H9 (cell line): ENCODE results near the gene PARP12. TPM values are rescaled to one million over a fixed set of nuclear protein-coding genes. Genes with fewer than 3 reads are reported as not detected.

Experiments
- DNase-seq: peaks from one replicate; pipeline ENCODE4 v3.0.0-alpha.2; 2017
- H2AFZ ChIP-seq: one replicate; pipeline ENCODE4 v1.6.1; 2013; ENCODE audit warnings: mild to moderate bottlenecking, low read length, control low read depth, moderate library complexity
- H2AK5ac ChIP-seq: 2 replicates; pipeline ENCODE4 v1.6.1; 2013; ENCODE audit warnings: low read length, control low read depth, mixed read lengths; ENCODE audit not compliant: insufficient read length
- H2BK120ac ChIP-seq: one replicate; pipeline ENCODE4 v1.6.1; 2013; ENCODE audit warnings: low read depth, mild to moderate bottlenecking, low read length, control low read depth, inconsistent platforms; ENCODE audit not compliant: poor library complexity, severe bottlenecking
- H2BK12ac ChIP-seq: 2 replicates; pipeline ENCODE4 v1.6.1; 2013; ENCODE audit warnings: low read length, control low read depth, mixed read lengths, low read depth; ENCODE audit not compliant: insufficient read length
- H2BK15ac ChIP-seq: 2 replicates; pipeline ENCODE4 v1.6.1; 2013; ENCODE audit warnings: low read depth, low read length, control low read depth
- H2BK20ac ChIP-seq: one replicate; pipeline ENCODE4 v1.6.1; 2013; ENCODE audit warnings: low read depth, mild to moderate bottlenecking, low read length, control low read depth, inconsistent platforms; ENCODE audit not compliant: poor library complexity, severe bottlenecking
- H2BK5ac ChIP-seq: 2 replicates; pipeline ENCODE4 v1.6.1; 2013; ENCODE audit warnings: low read length, control low read depth, mixed read lengths; ENCODE audit not compliant: insufficient read length
- H3K14ac ChIP-seq: 2 replicates; pipeline ENCODE4 v1.6.1; 2013; ENCODE audit warnings: low read length, control low read depth; ENCODE audit not compliant: insufficient read depth
- H3K18ac ChIP-seq: 2 replicates; pipeline ENCODE4 v1.6.1; 2013; ENCODE audit warnings: low read depth, mild to moderate bottlenecking, mixed read lengths, low read length, control low read depth; ENCODE audit not compliant: insufficient read length
- H3K23ac ChIP-seq: 2 replicates; pipeline ENCODE4 v1.6.1; 2013; ENCODE audit warnings: low read length, control low read depth, mixed read lengths, low read depth; ENCODE audit not compliant: insufficient read length
- H3K23me2 ChIP-seq: 2 replicates; pipeline ENCODE4 v1.6.1; 2013; ENCODE audit warnings: low read depth, mild to moderate bottlenecking, mixed read lengths, low read length, control low read depth; ENCODE audit not compliant: insufficient read length, poor library complexity, severe bottlenecking
- H3K27ac ChIP-seq: 2 replicates; pipeline ENCODE4 v1.5.1; 2013; ENCODE audit warnings: low read length, control low read depth, mixed read lengths, low read depth; ENCODE audit not compliant: insufficient read length
- H3K27me3 ChIP-seq: 2 replicates; pipeline ENCODE4 v1.6.1; 2013; ENCODE audit warnings: low read length, control low read depth, inconsistent platforms; ENCODE audit not compliant: insufficient read depth
- H3K4ac ChIP-seq: 2 replicates; pipeline ENCODE4 v1.6.1; 2013; ENCODE audit warnings: low read depth, mild to moderate bottlenecking, control low read depth, inconsistent platforms, low read length, moderate library complexity
- H3K4me1 ChIP-seq: 2 replicates; pipeline ENCODE4 v1.6.1; 2013; ENCODE audit warnings: low read length, control low read depth, inconsistent platforms; ENCODE audit not compliant: insufficient read depth
- H3K4me2 ChIP-seq: 2 replicates; pipeline ENCODE4 v1.6.1; 2013; ENCODE audit warnings: low read length, control low read depth, mixed read lengths; ENCODE audit not compliant: insufficient read length, insufficient read depth
- H3K56ac ChIP-seq: 2 replicates; pipeline ENCODE4 v1.6.1; 2013; ENCODE audit warnings: low read depth, mild to moderate bottlenecking, mixed read lengths, low read length, control low read depth; ENCODE audit not compliant: insufficient read length
- H3K79me1 ChIP-seq: 2 replicates; pipeline ENCODE4 v1.6.1; 2013; ENCODE audit warnings: low read depth, mild to moderate bottlenecking, moderate library complexity, low read length, control low read depth, inconsistent platforms; ENCODE audit not compliant: insufficient read depth, poor library complexity, severe bottlenecking
- H3K79me2 ChIP-seq: 2 replicates; pipeline ENCODE4 v1.6.1; 2013; ENCODE audit warnings: low read length, control low read depth, inconsistent platforms; ENCODE audit not compliant: insufficient read depth
- H3K9ac ChIP-seq: 2 replicates; pipeline ENCODE4 v1.6.1; 2013; ENCODE audit warnings: low read length, control low read depth, mixed read lengths; ENCODE audit not compliant: insufficient read length; ENCODE audit errors: extremely low read depth
- H3K9me3 ChIP-seq: one replicate; pipeline ENCODE4 v1.6.1; 2013; ENCODE audit warnings: low read depth, low read length, inconsistent platforms; ENCODE audit not compliant: control insufficient read depth
- H3T11ph ChIP-seq: one replicate; pipeline ENCODE4 v1.6.1; 2013; ENCODE audit warnings: mild to moderate bottlenecking, low read length, control low read depth, inconsistent platforms
- H4K20me1 ChIP-seq: one replicate; pipeline ENCODE4 v1.6.1; 2013; ENCODE audit not compliant: control insufficient read depth, insufficient read length, insufficient read depth
- H4K5ac ChIP-seq: 2 replicates; pipeline ENCODE4 v1.6.1; 2013; ENCODE audit warnings: low read depth, mild to moderate bottlenecking, mixed read lengths, low read length, control low read depth; ENCODE audit not compliant: insufficient read length
- H4K8ac ChIP-seq: replicated peaks from 2 replicates; pipeline ENCODE4 v1.6.1; 2013; ENCODE audit warnings: low read length, control low read depth, mixed read lengths, low read depth; ENCODE audit not compliant: insufficient read length
- H4K91ac ChIP-seq: 2 replicates; pipeline ENCODE4 v1.6.1; 2013; ENCODE audit warnings: low read depth, mild to moderate bottlenecking, moderate library complexity, mixed read lengths, low read length, control low read depth; ENCODE audit not compliant: insufficient read length
- H3K27ac Mint-ChIP-seq, 3 experiments: 2 replicates in 2 of 3; 3 replicates in 1 of 3; pipeline ENCODE4 v1.8.0; 2020 to 2021; ENCODE audit warnings: mixed read lengths in 3 of 3, mild to moderate bottlenecking in 1 of 3, moderate library complexity in 1 of 3
- H3K27me3 Mint-ChIP-seq: 2 replicates; pipeline ENCODE4 v1.8.0; 2021; ENCODE audit warnings: low read depth, mild to moderate bottlenecking, moderate library complexity, mixed read lengths
- H3K36me3 Mint-ChIP-seq, 3 experiments: 2 replicates in 2 of 3; 3 replicates in 1 of 3; pipeline ENCODE4 v1.8.0; 2020 to 2021; ENCODE audit warnings: low read depth in 3 of 3, mixed read lengths in 3 of 3; ENCODE audit not compliant: insufficient read depth in 1 of 3
- H3K4me1 Mint-ChIP-seq, 2 experiments: 2 replicates each; pipeline ENCODE4 v1.8.0; 2020; ENCODE audit warnings: mixed read lengths in 2 of 2
- H3K4me3 Mint-ChIP-seq, 2 experiments: 2 replicates in 1 of 2; 3 replicates in 1 of 2; pipeline ENCODE4 v1.8.0; 2020 to 2021; ENCODE audit warnings: mild to moderate bottlenecking in 2 of 2, mixed read lengths in 2 of 2, moderate library complexity in 1 of 2
- H3K9me3 Mint-ChIP-seq, 2 experiments: 2 replicates in 1 of 2; 3 replicates in 1 of 2; pipeline ENCODE4 v1.8.0; 2020; ENCODE audit warnings: mild to moderate bottlenecking in 2 of 2, mixed read lengths in 2 of 2, moderate library complexity in 1 of 2
- WGBS: extraction: QIAGEN DNeasy Blood & Tissue Kit; methylation state at CpG from one replicate; pipeline ENCODE4 v1.1.7; 2013; ENCODE audit warnings: missing lambda C conversion rate, low lambda C conversion rate, mixed read lengths; ENCODE audit not compliant: insufficient read length; ENCODE audit errors: extremely low coverage; 5-methylcytosine and 5-hydroxymethylcytosine counted together
- total RNA-seq: library from RNA; stranded (reverse); gene quantifications from 2 replicates; pipeline ENCODE4 v1.2.1, GENCODE V29; 2021
- TF ChIP-seq, protein P1 (sequence below): fragments of 200-600 bp; sonication (generic); conservative IDR thresholded peaks from 3 replicates; pipeline ENCODE4 v1.8.0; 2021; ENCODE audit warnings: antibody characterized with exemption, mild to moderate bottlenecking

PARP12 gene
- total RNA-seq, 1 experiment from 2014 or later, result 11.8 TPM

DNA sequence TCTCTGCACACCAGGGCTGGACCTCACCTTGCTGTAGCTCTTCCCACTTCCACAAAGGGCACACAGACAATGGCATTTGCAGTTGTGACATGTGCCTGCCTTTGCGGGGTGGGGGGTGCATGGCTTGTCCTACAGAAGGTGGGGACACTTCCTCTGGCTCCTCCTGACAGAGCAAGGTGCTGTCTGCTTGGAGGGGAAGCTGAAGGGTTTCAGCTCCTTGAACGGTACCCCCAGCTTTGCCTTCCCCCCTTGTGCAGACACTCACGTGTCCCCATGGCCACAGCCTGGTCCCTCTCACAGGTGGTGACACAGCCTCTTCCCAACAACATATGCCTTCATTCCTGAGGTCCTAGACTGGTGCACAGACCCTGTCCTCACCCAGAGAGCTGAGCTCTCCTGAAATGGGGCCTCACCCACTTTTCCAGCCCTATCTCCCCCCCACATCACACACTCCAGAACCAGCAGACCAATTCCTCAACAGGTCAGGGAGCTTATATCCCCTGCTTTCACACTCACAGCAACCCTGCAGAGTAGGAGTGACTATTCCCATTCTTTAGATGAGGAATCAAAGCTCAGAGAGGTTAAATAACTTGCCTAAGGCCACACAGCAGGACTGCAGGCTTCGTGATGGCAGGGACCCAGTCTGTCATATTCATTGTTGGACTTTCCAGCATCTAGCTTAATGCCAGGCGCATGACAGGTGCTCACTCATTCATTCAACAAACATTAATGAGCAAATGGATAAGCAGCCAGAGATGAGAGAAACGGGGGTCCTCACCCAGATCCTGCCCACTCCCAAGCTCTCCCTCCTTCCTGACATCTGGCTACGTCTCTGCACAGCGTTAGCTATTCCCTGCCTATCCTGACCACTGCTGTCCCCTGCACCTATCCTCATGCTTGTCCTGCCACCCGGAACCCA, 44.4 kb downstream of the PARP12 start:
- Mint-ChIP-seq H3K4me1 (no peaks in the 10 kb centered on the region), H3K4me3 (no peak overlapping the region; a peak in 1 of 5 replicates), H3K27me3 (peaks cover 2% of the 10 kb centered on the region; the same call in 1 of the 2 replicates), H3K9me3 (no peaks in the 10 kb centered on the region), H3K27ac (no peak overlapping the region), H3K36me3 (no peaks in the 10 kb centered on the region)
- H3T11ph ChIP-seq, result no peak overlapping the region
- no peaks in the 10 kb centered on the region for H4K20me1 ChIP-seq
- H3K23ac ChIP-seq, result no peak overlapping the region
- H3K79me1 ChIP-seq, result no peaks in the 10 kb centered on the region
- no peak overlapping the region for H3K4ac ChIP-seq
- no peak overlapping the region for H2BK20ac ChIP-seq
- no peak overlapping the region for H3K56ac ChIP-seq
- no peak overlapping the region for H4K8ac ChIP-seq
- no peak overlapping the region for H2AK5ac ChIP-seq
- TF ChIP-seq, protein P1, sequence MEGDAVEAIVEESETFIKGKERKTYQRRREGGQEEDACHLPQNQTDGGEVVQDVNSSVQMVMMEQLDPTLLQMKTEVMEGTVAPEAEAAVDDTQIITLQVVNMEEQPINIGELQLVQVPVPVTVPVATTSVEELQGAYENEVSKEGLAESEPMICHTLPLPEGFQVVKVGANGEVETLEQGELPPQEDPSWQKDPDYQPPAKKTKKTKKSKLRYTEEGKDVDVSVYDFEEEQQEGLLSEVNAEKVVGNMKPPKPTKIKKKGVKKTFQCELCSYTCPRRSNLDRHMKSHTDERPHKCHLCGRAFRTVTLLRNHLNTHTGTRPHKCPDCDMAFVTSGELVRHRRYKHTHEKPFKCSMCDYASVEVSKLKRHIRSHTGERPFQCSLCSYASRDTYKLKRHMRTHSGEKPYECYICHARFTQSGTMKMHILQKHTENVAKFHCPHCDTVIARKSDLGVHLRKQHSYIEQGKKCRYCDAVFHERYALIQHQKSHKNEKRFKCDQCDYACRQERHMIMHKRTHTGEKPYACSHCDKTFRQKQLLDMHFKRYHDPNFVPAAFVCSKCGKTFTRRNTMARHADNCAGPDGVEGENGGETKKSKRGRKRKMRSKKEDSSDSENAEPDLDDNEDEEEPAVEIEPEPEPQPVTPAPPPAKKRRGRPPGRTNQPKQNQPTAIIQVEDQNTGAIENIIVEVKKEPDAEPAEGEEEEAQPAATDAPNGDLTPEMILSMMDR, result no peak
- H3K79me2 ChIP-seq, result no peaks in the 10 kb centered on the region
- no peaks in the 10 kb centered on the region for H3K27me3 ChIP-seq
- H3K4me1 ChIP-seq, result no peaks in the 10 kb centered on the region
- H2AFZ ChIP-seq, result no peak overlapping the region
- no peak overlapping the region for H2BK120ac ChIP-seq
- H2BK12ac ChIP-seq, result no peak overlapping the region
- H3K18ac ChIP-seq, result no peak overlapping the region
- no peak overlapping the region for H4K5ac ChIP-seq
- no peaks in the 10 kb centered on the region for H3K9me3 ChIP-seq
- H2BK5ac ChIP-seq, result no peak overlapping the region
- WGBS, result no CpG with 5 or more reads among the region's 9 CpGs
- H4K91ac ChIP-seq, result no peak overlapping the region
- no peak overlapping the region for H3K14ac ChIP-seq
- H3K23me2 ChIP-seq, result no peaks in the 10 kb centered on the region
- no peak overlapping the region for H2BK15ac ChIP-seq
- no peak for DNase-seq
- no peak overlapping the region for H3K9ac ChIP-seq
- H3K4me2 ChIP-seq, result no peak overlapping the region
- no peak overlapping the region for H3K27ac ChIP-seq
